ENCODE results near the gene SH2D3A.

The SH2D3A gene

GRCh38 chr19:6736917-6737283, 30.3 kb downstream of the SH2D3A start:
- no peak for DNase-seq

GRCh38 chr19:6736169-6736916, 30.9 kb downstream of the SH2D3A start:
- peak; percentile 97 for DNase-seq

DNA sequence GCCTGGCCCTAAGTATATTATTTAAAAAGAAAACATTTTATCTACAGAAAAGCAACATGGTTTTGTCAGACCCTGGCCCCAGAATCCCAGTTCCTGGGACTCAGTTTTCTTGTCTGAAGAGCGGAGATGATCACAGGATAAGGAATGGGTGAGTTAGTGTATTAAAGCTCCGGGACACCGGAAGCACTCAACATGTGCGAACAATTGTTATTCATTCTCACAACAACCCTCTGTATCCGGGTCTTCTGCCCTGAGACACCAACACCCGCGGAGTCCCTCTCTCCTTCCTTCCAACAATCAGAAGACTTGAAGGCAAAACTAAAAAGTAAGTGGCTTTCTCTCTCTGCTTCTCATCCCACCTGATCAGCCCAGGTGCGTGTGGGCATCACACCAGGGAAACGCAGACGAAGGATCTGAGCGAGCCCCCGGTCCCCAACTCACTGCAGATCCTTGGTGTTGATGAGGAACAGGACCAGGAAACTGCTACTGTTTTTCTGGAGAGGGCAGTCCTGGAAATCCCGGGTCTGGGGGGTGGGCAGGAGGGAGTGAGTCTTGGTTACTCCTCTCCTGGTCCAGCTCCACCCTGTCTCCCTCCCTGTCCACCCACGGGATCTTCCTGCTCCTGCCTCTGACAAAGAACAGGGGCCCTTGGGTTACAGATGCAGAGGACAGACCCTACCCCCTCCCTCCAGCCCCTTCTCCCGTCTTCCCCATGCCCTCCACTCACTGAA, 31.9 kb downstream of the SH2D3A start:
- peak; percentile 60 for DNase-seq

DNA sequence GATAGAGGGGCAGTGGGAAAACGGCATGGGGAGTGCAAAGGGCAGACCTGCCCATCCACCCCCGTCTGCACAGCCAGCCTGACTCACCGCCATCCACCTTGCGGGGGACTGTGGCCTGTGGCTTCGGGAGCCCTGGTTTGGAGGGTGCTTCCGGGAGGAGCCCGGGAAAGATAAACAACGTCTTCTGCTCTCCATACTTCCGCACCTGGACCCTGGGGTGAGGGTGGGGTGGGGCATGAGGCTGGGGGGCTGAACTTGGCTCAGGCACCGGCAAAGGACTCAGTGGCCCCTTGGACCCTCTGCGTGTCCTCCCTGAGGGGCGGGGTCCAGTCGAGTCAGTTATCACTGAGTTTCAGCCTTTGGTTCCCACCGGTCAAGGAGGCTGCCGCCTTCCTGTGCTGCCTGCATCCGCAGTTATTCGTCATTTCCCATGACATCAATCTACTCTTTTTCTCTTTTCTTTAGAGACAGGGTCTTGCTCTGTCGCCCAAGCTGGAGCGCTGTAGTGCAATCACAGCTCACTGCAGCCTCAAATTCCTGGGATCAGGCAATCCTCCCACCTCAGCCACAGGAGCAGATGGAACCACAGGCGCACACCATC, 33.0 kb downstream of the SH2D3A start:
- no peak for DNase-seq

DNA sequence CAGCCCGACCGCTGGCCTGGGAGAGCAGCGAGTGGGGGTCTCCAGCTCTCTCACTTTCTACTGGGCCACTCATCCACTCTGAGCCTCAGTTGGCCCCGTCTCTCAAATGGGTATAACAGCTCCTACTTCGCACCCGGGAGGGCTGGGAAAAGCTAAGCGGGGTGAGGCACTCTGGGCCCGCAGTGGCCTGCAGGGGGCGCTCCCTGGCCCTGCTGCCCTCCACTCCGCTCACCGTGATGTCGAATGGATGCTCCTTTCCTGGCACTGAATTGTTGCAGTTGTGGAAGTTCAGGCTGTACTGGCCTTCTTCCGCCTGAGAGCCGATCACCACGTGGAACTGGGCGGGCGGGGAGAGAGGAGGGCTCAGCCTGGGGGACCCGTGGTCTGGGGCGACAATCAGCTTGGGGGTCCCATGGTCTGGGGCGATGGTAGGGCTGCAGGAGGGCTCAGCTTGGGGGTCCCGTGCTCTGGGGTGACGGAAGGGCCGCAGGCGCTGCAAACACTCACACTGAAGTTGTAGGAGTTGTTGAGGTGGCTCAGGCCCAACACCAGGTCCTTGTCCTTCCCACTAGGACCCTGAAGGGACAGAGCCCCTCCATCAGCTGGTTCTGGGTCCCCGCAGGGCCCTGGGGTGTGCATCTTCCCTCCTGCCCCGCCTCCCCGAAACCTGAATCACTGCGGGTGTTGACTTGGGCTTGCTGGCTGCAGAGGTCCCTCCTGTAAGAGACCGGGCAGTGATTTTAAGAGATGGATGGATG, 33.7 kb downstream of the SH2D3A start:
- DNase-seq = peak; percentile 54

GRCh38 chr19:6732803-6733337, 34.4 kb downstream of the SH2D3A start:
- DNase-seq = no peak

- peak; percentile 45 for DNase-seq
These were observed 35.4 kb downstream of the SH2D3A start for GRCh38 chr19:6731822-6732221.

- DNase-seq = no peak
These were observed 36.1 kb downstream of the SH2D3A start for GRCh38 chr19:6730941-6731670.

DNA sequence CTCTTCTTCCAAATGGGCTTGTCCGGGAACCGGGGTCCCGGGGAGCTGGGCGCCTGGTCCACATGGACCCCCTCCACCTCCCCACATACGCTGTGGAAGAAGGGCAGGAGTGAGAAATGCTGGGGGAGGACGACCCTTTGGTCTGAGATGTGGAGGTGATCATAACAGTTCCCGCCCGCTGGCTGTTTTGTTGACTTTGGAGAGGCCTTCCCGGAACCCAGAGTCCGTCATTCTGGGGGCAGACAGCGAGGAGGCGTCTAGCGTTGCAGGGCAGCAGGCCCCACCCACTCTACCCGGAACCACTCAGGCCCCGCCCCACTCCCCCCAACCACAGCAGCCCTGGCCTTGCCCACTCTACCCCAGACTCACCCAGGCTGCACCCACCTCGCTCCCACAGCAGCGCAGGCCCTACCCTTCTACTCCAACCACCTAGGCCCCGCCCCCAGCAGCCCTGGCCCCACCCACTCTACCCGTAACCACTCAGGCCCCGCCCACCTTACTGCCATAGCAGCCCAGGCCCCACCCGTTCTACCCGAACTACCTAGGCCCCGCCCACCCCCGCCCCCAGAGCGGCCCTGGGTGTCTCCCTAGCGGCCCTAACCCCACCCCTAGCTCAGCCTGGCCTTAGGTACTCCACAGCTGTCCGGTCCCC, 37.0 kb downstream of the SH2D3A start:
- DNase-seq = peak; percentile 69

DNA sequence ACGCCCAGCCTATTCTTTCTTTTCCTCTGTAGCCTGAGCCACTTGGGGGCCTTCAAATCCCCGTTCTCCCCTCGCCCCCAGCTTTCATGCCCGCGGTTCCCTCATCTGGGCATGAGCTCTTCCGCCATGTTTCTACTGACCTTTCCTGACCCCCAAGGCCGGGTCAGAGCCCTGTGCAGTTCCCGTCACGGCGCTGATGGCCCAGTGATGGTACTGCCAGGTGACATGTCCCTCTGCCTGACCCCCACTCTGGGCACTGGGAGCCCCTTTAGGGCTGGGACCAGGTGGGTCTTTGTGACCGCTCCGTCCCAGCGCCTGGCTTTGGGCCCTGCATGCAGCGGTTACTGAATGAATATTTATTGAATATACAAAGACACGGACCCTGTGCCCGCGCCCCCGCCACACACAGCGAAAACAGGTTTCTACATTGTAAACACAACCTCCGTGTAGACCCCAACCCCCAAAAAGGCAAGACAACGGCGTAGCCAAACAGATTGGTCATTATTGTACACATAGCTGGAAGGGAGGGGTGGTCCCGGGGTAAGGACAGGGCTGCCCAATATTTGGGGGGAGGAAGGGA, 37.6 kb downstream of the SH2D3A start:
- no peak for DNase-seq

DNA sequence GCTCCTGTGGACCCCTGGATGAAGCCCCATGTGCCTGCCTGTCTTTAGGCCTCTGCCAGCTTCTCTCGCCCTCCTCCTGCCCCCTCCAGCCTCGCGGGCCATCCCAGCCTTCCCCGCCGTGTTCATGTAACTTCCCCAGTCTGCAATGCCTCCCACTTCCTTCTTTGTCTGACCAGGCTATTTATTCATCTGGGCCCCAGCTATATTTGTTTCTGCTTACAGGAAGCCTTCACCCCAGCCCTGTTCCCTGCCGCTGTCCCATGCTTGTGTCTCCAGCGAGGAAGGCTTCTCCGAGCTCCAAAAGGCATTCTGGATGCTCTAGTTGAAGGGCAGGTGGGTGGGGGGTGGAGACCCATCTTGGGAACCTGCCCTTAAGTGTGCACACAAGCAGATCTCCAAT, 38.9 kb downstream of the SH2D3A start:
- DNase-seq = no peak

DNA sequence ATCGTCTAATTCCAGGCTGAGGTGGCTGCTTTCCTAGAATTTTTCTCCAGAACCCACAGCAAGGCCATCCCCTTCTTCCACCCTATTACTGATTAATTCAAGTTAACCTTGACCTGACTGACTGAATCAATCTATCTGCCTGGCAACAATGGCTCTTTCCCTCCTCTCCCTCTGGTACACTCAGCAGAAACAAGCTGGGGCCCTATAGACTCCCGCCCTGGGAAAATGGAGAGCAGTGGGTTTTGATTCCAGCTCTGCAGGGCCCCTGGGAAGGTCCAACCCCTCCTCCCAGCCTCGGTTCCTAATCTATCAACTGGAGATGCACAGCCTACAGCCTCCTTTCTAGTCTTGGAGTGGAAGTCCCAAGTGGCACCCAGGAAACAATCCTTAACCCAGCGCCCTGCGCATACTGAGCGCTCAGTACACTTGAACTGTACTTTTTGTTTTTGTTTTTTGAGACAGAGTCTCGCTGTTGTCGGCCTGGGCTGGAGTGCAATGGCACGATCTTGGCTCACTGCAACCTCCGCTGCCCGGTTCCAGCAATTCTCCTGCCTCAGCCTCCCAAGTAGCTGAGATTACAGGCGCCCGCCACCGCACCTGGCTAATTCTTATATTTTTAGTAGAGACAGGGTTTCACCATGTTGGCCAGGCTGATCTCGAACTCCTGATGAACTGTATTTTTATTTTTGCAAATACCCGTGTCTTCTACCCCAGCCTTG, 41.6 kb downstream of the SH2D3A start:
- DNase-seq = no peak

DNA sequence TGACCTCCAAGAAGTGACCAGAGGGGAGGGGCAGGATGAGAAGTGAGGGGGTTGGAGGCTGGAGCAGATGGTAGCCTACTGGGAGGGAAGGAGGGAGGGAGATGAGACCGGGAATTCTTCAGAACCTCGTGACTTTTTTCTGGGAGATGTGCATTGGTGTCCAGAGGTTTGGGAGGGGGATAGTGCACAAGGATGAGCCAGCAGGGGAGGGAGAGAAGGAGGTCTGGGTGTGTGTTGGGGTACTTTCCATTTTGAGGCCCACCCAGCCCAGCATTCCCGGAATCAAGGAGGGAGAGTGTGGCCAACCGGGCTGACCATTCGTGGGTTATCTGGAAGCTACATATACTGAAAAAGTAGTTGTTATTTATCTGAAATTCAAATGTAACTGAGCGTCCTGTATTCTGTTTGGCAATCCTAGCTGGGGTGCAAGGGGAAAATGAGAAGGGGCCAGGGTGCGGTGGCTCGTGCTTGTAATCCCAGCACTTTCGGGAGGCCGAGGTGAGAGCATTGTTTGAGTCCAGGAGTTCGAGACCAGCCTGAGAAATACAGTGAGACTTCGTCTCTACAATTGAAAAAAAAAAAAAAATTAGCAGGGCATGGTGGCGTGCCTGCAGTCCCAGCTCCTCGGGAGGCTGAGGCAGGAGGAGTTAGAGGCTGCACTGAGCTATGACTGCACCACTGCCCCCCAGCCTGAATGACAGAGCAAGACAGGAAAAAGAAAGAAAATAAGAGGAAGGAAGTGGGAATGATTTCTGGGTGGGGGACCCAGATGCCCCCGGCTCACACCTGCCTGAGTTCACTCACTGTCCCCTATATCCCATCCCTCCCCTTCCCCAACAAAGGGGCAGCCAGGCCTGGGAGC, 42.4 kb downstream of the SH2D3A start:
- no peak for DNase-seq

DNA sequence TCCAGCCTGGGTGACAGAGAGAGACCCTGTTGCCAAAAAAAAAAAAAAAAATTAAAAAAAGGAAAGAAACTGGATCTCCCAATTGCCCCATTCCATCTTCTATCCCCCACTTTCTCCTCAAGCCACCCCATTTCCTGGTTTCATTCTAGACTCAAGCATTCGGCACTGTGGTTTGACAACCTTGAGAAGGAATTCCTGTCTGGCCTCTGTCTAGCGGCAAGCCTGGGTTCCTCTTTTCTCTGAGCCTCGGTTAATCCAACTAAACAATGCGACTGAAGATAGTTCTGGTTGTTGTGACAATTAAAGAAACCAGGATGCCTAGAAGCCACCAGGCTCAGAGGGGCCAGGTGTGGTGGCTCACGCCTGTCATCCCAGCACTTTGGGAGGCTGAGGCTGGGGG, 43.5 kb downstream of the SH2D3A start:
- no peak for DNase-seq

GRCh38 chr19:6723108-6723618, 44.1 kb downstream of the SH2D3A start:
- no peak for DNase-seq

DNA sequence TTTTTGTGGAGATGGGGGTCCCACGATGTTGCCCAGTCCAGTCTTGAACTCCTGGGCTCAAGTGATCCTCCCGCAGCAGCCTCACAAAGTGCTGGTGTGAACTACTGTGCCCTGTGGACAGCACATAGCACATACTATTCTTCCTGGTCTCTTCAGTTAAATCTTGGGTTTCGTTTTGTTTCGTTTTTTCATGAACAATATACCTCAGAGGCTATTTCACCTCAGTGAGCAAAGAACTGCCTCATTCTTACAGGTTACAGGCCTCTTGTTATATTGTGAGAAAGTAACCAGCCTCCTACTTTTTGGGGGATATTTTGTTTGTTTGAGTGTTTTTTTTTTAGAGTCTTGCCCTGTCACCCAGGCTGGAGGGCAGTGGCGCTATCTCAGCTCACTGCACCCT, 45.5 kb downstream of the SH2D3A start:
- no peak for DNase-seq

GRCh38 chr19:6721138-6721474, 46.1 kb downstream of the SH2D3A start:
- DNase-seq = no peak

DNA sequence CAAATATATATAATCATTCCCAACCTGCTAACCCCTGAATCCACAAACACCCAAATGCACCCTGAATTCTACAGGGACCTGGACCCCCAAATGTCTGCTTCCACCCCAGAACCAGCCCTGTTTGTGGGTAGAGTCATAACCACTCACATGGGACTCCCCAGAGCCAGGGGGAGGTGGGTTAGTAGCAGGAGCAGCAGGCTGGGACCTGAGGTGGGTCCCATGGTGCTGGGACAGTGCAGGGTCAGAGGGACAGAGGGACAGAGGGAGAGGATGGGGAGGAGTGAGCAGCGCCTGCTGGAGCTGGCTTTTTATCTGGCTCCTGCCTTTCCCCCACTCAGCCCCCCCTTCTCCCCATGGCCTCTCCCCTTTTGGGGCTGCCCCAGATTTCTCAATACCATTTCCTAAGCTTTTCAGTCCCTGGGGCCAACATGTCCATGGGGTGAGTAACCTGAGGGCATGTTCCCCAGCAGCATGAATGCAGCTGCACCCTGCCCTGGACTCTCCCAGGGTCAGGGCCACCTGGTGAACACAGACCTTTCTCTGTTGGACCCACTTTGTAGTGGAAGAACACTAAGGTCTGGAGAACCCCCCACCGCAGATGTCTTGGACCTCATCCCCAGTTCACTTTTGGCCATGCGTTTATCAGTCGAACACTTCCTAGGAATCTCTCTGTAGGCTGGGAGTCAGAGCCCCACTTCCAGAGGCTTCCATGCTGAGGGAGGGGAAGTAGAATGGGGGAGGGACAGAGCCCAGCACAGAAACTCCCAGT, 46.7 kb downstream of the SH2D3A start, which contains the start of gene C3:
TSS of gene C3 (minus strand) at position 282 of the 769 bp plus-strand sequence. CDS start at position 221, 61 bp downstream.
- no peak for DNase-seq

DNA sequence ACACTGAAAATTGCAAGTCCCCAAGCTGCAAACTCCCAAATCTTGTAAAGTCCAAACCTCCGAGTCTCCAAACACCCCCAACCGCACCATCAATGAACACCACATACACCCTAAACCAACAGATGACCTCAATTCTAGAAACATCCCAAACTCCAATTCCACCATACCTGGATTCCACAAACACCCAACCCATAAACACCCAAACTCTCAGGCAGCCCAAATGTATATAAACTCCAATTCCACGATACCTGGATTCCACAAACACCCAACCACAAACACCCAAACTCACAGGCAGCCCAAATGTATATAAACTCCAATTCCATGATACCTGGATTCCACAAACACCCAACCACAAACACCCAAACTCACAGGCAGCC, 47.3 kb downstream of the SH2D3A start:
- no peak for DNase-seq
